ENCODE measurements around the gene PM20D1.
A peak's percentile ranks its signal among the peaks of the same experiment; 100 is the strongest.
"Not testable (repeated sequence)": the region's sequence is repeated elsewhere in the genome, so short reads cannot be mapped to it uniquely, and the experiment has no call there.

PM20D1 gene

GRCh38 chr1:205843036-205843859 lies 6.7 kb downstream of the PM20D1 start:
- DNase-seq (ENCODE audit: low read depth) = no peak
- H3K4me3 ChIP-seq (ENCODE audit: low read depth, low read length) = no peak overlapping the region

- no peak overlapping the region for H3K4me3 ChIP-seq (ENCODE audit: low read depth, low read length)
- DNase-seq (ENCODE audit: low read depth) = no peak
Measured at GRCh38 chr1:205842229-205842628, 7.7 kb downstream of the PM20D1 start.

- no peak overlapping the region for H3K4me3 ChIP-seq (ENCODE audit: low read depth, low read length)
- no peak for DNase-seq (ENCODE audit: low read depth)
Measured at GRCh38 chr1:205840146-205840923, 9.6 kb downstream of the PM20D1 start.

- no peak overlapping the region for H3K4me3 ChIP-seq (ENCODE audit: low read depth, low read length)
- no peak for DNase-seq (ENCODE audit: low read depth)
Measured at GRCh38 chr1:205837382-205837970, 12.5 kb downstream of the PM20D1 start.

GRCh38 chr1:205834751-205835150 lies 15.2 kb downstream of the PM20D1 start:
- no peak for DNase-seq (ENCODE audit: low read depth)
- no peak overlapping the region for H3K4me3 ChIP-seq (ENCODE audit: low read depth, low read length)

- H3K4me3 ChIP-seq (ENCODE audit: low read depth, low read length) = no peak overlapping the region
- DNase-seq (ENCODE audit: low read depth) = no peak
Measured at GRCh38 chr1:205832326-205832751, 17.6 kb downstream of the PM20D1 start.

GRCh38 chr1:205827623-205828022 lies 22.3 kb downstream of the PM20D1 start:
- no peak overlapping the region for H3K4me3 ChIP-seq (ENCODE audit: low read depth, low read length)
- no peak for DNase-seq (ENCODE audit: low read depth)

- no peak overlapping the region for H3K4me3 ChIP-seq (ENCODE audit: low read depth, low read length)
- DNase-seq (ENCODE audit: low read depth) = no peak
Measured at GRCh38 chr1:205826995-205827394, 22.9 kb downstream of the PM20D1 start.

GRCh38 chr1:205826016-205826806 lies 23.7 kb downstream of the PM20D1 start:
- DNase-seq (ENCODE audit: low read depth) = no peak
- no peak overlapping the region for H3K4me3 ChIP-seq (ENCODE audit: low read depth, low read length)

GRCh38 chr1:205824180-205824579 lies 25.8 kb downstream of the PM20D1 start:
- no peak overlapping the region for H3K4me3 ChIP-seq (ENCODE audit: low read depth, low read length)
- DNase-seq (ENCODE audit: low read depth) = no peak

GRCh38 chr1:205823260-205823659 lies 26.7 kb downstream of the PM20D1 start:
- not testable (repeated sequence) for DNase-seq (ENCODE audit: low read depth)

GRCh38 chr1:205822397-205822796 lies 27.5 kb downstream of the PM20D1 start:
- no peak overlapping the region for H3K4me3 ChIP-seq (ENCODE audit: low read depth, low read length)
- DNase-seq (ENCODE audit: low read depth) = no peak

More at GRCh38 chr1:205823260-205823659, 26.7 kb downstream of the PM20D1 start:
- not testable (repeated sequence) for H3K4me3 ChIP-seq (ENCODE audit: low read depth, low read length)

GRCh38 chr1:205817988-205818387 lies 31.9 kb downstream of the PM20D1 start:
- H3K4me3 ChIP-seq (ENCODE audit: low read depth, low read length) = no peak overlapping the region
- DNase-seq (ENCODE audit: low read depth) = no peak

- H3K4me3 ChIP-seq (ENCODE audit: low read depth, low read length) = no peak overlapping the region
- no peak for DNase-seq (ENCODE audit: low read depth)
Measured at GRCh38 chr1:205817364-205817763, 32.6 kb downstream of the PM20D1 start.

GRCh38 chr1:205813755-205814058 lies 36.2 kb downstream of the PM20D1 start:
- DNase-seq (ENCODE audit: low read depth) = no peak
- H3K4me3 ChIP-seq (ENCODE audit: low read depth, low read length) = peak overlapping the region; percentile 81

GRCh38 chr1:205812878-205813754 lies 36.8 kb downstream of the PM20D1 start, which contains the start of gene SLC41A1:
SLC41A1 (minus strand) TSS chr1:205813198; CDS start chr1:205810441, 2,757 bp downstream.
- peak within 1 kb of the TSS; percentile 81 for H3K4me3 ChIP-seq (ENCODE audit: low read depth, low read length)
- peak; percentile 69 for DNase-seq (ENCODE audit: low read depth)

GRCh38 chr1:205812271-205812877 lies 37.6 kb downstream of the PM20D1 start:
- H3K4me3 ChIP-seq (ENCODE audit: low read depth, low read length) = peak overlapping the region; percentile 81
- DNase-seq (ENCODE audit: low read depth) = no peak

GRCh38 chr1:205811660-205812059 lies 38.3 kb downstream of the PM20D1 start:
- DNase-seq (ENCODE audit: low read depth) = no peak
- peak overlapping the region; percentile 81 for H3K4me3 ChIP-seq (ENCODE audit: low read depth, low read length)
